Activated T-cell treated with anti-CD3 and anti-CD28 coated beads for 4 hours (primary cell): ENCODE measurements around the gene HNF4A.

Source experiments
- DNase-seq: peaks from one replicate; pipeline ENCODE4 v3.0.0-alpha.2; 2020

Gene HNF4A

GRCh38 chr20:44475694-44476560 lies 120.4 kb downstream of the HNF4A start, which contains the start of gene TTPAL:
Gene TTPAL (plus strand): TSS chr20:44475874. CDS start chr20:44480000, 4,126 bp downstream.
- peak; percentile 90 for DNase-seq

- no peak for DNase-seq
Observed at GRCh38 chr20:44477151-44477550, 121.7 kb downstream of the HNF4A start.

- no peak for DNase-seq
Observed at GRCh38 chr20:44478206-44478605, 122.7 kb downstream of the HNF4A start.

- DNase-seq: no peak
Observed at GRCh38 chr20:44479643-44480042, 124.1 kb downstream of the HNF4A start.

GRCh38 chr20:44480097-44480496 lies 124.6 kb downstream of the HNF4A start:
- DNase-seq: no peak

GRCh38 chr20:44481719-44482416 lies 126.4 kb downstream of the HNF4A start:
- DNase-seq: no peak

- no peak for DNase-seq
Observed at GRCh38 chr20:44483112-44483511, 127.6 kb downstream of the HNF4A start.
